ENCODE measurements around the gene WDR88.

DNA sequence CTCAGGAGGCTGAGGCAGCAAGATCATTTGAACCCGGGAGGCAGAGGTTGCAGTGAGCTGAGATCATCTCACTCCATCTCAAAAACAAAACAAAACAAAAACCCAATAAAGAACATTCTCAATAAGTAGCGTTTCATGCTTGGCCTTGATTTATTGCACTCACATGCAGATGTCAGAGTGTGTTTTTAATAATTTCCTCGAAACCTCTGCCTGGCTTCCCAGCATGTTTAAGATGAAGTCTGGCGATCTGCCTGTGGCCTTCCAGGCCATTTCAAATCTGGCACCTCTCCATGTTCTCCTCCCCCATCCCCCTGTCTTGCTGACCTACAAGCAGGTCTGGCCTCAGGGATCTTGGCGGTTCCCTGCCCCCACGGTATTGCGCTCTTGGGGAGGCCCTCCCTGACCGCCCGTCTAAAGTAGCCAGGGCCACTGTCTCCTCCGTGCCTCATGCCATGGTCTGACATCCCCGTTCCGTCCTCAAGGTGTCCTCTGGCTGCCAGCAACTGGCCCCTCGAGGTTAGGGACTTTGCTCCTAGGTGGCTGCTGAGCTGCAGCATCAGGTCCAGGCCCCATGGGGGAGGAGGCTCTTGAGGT lies 1.6 kb downstream of the WDR88 start:
- TF ChIP-seq, protein P1, sequence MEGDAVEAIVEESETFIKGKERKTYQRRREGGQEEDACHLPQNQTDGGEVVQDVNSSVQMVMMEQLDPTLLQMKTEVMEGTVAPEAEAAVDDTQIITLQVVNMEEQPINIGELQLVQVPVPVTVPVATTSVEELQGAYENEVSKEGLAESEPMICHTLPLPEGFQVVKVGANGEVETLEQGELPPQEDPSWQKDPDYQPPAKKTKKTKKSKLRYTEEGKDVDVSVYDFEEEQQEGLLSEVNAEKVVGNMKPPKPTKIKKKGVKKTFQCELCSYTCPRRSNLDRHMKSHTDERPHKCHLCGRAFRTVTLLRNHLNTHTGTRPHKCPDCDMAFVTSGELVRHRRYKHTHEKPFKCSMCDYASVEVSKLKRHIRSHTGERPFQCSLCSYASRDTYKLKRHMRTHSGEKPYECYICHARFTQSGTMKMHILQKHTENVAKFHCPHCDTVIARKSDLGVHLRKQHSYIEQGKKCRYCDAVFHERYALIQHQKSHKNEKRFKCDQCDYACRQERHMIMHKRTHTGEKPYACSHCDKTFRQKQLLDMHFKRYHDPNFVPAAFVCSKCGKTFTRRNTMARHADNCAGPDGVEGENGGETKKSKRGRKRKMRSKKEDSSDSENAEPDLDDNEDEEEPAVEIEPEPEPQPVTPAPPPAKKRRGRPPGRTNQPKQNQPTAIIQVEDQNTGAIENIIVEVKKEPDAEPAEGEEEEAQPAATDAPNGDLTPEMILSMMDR (IDR thresholded peaks at IDR 0.05; ENCODE audit: low read depth, low read length), result no peak
- TF ChIP-seq EZH2phosphoT487 (IDR thresholded peaks at IDR 0.05; ENCODE audit: low read depth), result no peak
